Myocyte (in vitro differentiated cells): Measurements from ENCODE around the gene USP11. TPM values are rescaled to one million over a fixed set of nuclear protein-coding genes. Genes with fewer than 3 reads are reported as not detected.

Source experiments
- total RNA-seq: library from RNA; depleted of rRNA; stranded (reverse); fragments of >200 nt; gene quantifications from 2 replicates; pipeline ENCODE4 v1.2.3, GENCODE V29; 2014

The USP11 gene
- total RNA-seq, 1 donor from 2014 or later, result 42.6 TPM

Other genes starting within 250 kb of the USP11 start
- gene RGN, start 154.6 kb upstream of the USP11 start, total RNA-seq, result not detected in 2 replicates
- 46.6 and 53.0 TPM in 2 replicates for gene NDUFB11, start 88.3 kb upstream of the USP11 start, total RNA-seq
- gene RBM10, start 87.8 kb upstream of the USP11 start, total RNA-seq, result 33.6 and 38.1 TPM in 2 replicates
- 195 and 200 TPM in 2 replicates for gene UBA1, start 39.2 kb upstream of the USP11 start, total RNA-seq
- 146 and 151 TPM in 2 replicates for gene CDK16, start 14.3 kb upstream of the USP11 start, total RNA-seq
- 0.08 and 0.47 TPM in 2 replicates for gene ZNF157, start 137.6 kb downstream of the USP11 start, total RNA-seq